Spleen (tissue), 7 donors: ENCODE measurements around the gene COCH.

Experiments used
- POLR2A ChIP-seq, 3 donors: fragments of 450-650 bp; IDR thresholded peaks; one replicate each; pipeline ENCODE4 v1.5.1; 2017; ENCODE audit warnings: antibody characterized with exemption in 3 of 3, mild to moderate bottlenecking in 1 of 3
- POLR2AphosphoS5 ChIP-seq, 3 donors: sonication (generic); formaldehyde crosslinking; IDR thresholded peaks; one replicate each; pipeline ENCODE4 v1.5.1; 2017; ENCODE audit warnings: antibody characterized with exemption in 3 of 3
- TF ChIP-seq, protein P1 (sequence below), 11 experiments: fragments of 200-600 bp in 7 of 11; fragments of 450-650 bp in 4 of 11; sonication (generic) in 4 of 11; IDR thresholded peaks in 8 of 11; conservative IDR thresholded peaks in 3 of 11; 1 replicate in 7 of 11; 2 replicates in 4 of 11; pipeline versions ENCODE4 v1.4.0 to v1.8.0; 2016 to 2021; ENCODE audit warnings: antibody characterized with exemption in 11 of 11, inconsistent platforms in 4 of 11, mild to moderate bottlenecking in 1 of 11
- donor health status: DM: no; HTN: no; CAD: no; lungs with moderate emphysema.
- donor health status: DM: no; HTN: no; CAD: no.
- donor health status: DM: no; HTN: no; CAD: no.

DNA sequence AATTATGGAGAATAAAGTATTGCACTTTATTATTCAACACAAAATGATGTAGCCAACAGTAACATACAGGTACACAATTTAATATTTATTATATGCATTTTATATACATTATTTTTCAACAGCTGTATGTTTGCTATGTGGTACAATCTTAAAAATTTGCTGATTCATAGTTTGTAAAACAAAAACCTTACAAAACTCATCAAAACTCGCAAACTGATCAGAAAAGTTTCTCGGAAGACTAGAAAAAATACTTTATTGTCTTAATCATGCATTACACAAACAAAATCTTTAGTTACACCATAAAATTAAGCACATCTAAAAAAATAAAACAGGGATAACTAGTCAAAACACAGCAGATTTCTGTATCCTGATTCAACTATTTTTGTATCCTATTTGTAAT is 19.5 kb downstream of the COCH start:
- TF ChIP-seq POLR2AphosphoS5 (IDR thresholded peaks at IDR 0.05): no peak
- TF ChIP-seq, protein P1, sequence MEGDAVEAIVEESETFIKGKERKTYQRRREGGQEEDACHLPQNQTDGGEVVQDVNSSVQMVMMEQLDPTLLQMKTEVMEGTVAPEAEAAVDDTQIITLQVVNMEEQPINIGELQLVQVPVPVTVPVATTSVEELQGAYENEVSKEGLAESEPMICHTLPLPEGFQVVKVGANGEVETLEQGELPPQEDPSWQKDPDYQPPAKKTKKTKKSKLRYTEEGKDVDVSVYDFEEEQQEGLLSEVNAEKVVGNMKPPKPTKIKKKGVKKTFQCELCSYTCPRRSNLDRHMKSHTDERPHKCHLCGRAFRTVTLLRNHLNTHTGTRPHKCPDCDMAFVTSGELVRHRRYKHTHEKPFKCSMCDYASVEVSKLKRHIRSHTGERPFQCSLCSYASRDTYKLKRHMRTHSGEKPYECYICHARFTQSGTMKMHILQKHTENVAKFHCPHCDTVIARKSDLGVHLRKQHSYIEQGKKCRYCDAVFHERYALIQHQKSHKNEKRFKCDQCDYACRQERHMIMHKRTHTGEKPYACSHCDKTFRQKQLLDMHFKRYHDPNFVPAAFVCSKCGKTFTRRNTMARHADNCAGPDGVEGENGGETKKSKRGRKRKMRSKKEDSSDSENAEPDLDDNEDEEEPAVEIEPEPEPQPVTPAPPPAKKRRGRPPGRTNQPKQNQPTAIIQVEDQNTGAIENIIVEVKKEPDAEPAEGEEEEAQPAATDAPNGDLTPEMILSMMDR (IDR thresholded peaks at IDR 0.05 in 8 of 11, conservative IDR thresholded peaks at IDR 0.05 in 3 of 11): no peak
- TF ChIP-seq POLR2A (IDR thresholded peaks at IDR 0.05): no peak
